ENCODE data around the gene NRARP. TPM values are rescaled to one million over a fixed set of nuclear protein-coding genes. Genes with fewer than 3 reads are reported as not detected.

NRARP gene
- total RNA-seq, 1 experiment from 2014 or later, result 51.5 TPM

- no peak overlapping the region for H3K27ac Mint-ChIP-seq
- TF ChIP-seq ZNF138 (CRISPR knock-in tag; conservative IDR thresholded peaks at IDR 0.05), result no peak
- no peak for TF ChIP-seq MLX (CRISPR knock-in tag; IDR thresholded peaks at IDR 0.05)
- TF ChIP-seq TCF7 (CRISPR knock-in tag; IDR thresholded peaks at IDR 0.05; ENCODE audit: low read depth), result no peak
- TF ChIP-seq MAX (CRISPR knock-in tag; IDR thresholded peaks at IDR 0.05), result no peak
- no peak for TF ChIP-seq ZSCAN18 (CRISPR knock-in tag; IDR thresholded peaks at IDR 0.05)
- no peak for TF ChIP-seq RORB (CRISPR knock-in tag; IDR thresholded peaks at IDR 0.05)
- no peak for TF ChIP-seq NR3C1 (CRISPR knock-in tag; conservative IDR thresholded peaks at IDR 0.05; ENCODE audit: low read depth)
- no peak for TF ChIP-seq GRHL2 (CRISPR knock-in tag; IDR thresholded peaks at IDR 0.05; ENCODE audit: insufficient replicate concordance, severe bottlenecking)
- no peak for TF ChIP-seq TEAD4 (CRISPR knock-in tag; IDR thresholded peaks at IDR 0.05)
- no peak for TF ChIP-seq JAZF1 (CRISPR knock-in tag; IDR thresholded peaks at IDR 0.05)
- TF ChIP-seq EMX1 (CRISPR knock-in tag; IDR thresholded peaks at IDR 0.05), result no peak
- TF ChIP-seq CREM (CRISPR knock-in tag; IDR thresholded peaks at IDR 0.05), result no peak
- TF ChIP-seq ZNF263 (CRISPR knock-in tag; IDR thresholded peaks at IDR 0.05; ENCODE audit: low read depth), result no peak
- H3K36me3 Mint-ChIP-seq, result peaks cover 34% of the 10 kb centered on the region
- DNase-seq (ENCODE audit: low spot score), result no peak
- ChIA-PET POLR2A (no interaction called here), CTCF (no interaction called here)
- peaks cover 30% of the 10 kb centered on the region for H3K9me3 Mint-ChIP-seq
- no peak overlapping the region for H3K4me3 Mint-ChIP-seq
- no peaks in the 10 kb centered on the region for H3K4me1 Mint-ChIP-seq
- peaks cover 18% of the 10 kb centered on the region for H3K27me3 Mint-ChIP-seq (ENCODE audit: low read depth)
- ATAC-seq, result no peak
Measured at GRCh38 chr9:137348769-137349470, 46.8 kb upstream of the NRARP start.

- POLR2A ChIA-PET, result no interaction called here
- H3K27ac Mint-ChIP-seq, result no peak overlapping the region
- peaks cover 18% of the 10 kb centered on the region for H3K27me3 Mint-ChIP-seq (ENCODE audit: low read depth)
- DNase-seq (ENCODE audit: low spot score), result no peak
- no peak overlapping the region for H3K4me3 Mint-ChIP-seq
- TF ChIP-seq RORB (CRISPR knock-in tag; IDR thresholded peaks at IDR 0.05) (no peak), ZNF396 (CRISPR knock-in tag; IDR thresholded peaks at IDR 0.05; ENCODE audit: borderline replicate concordance) (no peak), CTCF (IDR thresholded peaks at IDR 0.05) (no peak), E2F1 (CRISPR knock-in tag; IDR thresholded peaks at IDR 0.05) (no peak), TEAD4 (CRISPR knock-in tag; IDR thresholded peaks at IDR 0.05) (no peak), MAX (CRISPR knock-in tag; IDR thresholded peaks at IDR 0.05) (no peak)
- no peak for ATAC-seq
- H3K9me3 Mint-ChIP-seq, result peaks cover 35% of the 10 kb centered on the region
- CTCF ChIA-PET, result no interaction called here
- peaks cover 37% of the 10 kb centered on the region for H3K36me3 Mint-ChIP-seq
- no peaks in the 10 kb centered on the region for H3K4me1 Mint-ChIP-seq
Measured at GRCh38 chr9:137347928-137348327, 45.9 kb upstream of the NRARP start.

- no peak for ATAC-seq
- peaks cover 41% of the 10 kb centered on the region for H3K27me3 Mint-ChIP-seq (ENCODE audit: low read depth)
- no peaks in the 10 kb centered on the region for H3K4me1 Mint-ChIP-seq
- H3K4me3 Mint-ChIP-seq, result no peak overlapping the region
- H3K36me3 Mint-ChIP-seq, result peaks cover 55% of the 10 kb centered on the region
- H3K27ac Mint-ChIP-seq, result no peak overlapping the region
- POLR2A ChIA-PET, result no interaction called here
- CTCF ChIA-PET, result no interaction called here
- DNase-seq (ENCODE audit: low spot score), result no peak
- peaks cover 70% of the 10 kb centered on the region for H3K9me3 Mint-ChIP-seq
- TF ChIP-seq ATF6 (CRISPR knock-in tag; IDR thresholded peaks at IDR 0.05) (no peak), ATF2 (CRISPR knock-in tag; IDR thresholded peaks at IDR 0.05; ENCODE audit: borderline replicate concordance, low read depth) (no peak), ZNF671 (CRISPR knock-in tag; IDR thresholded peaks at IDR 0.05) (no peak), STAT6 (CRISPR knock-in tag; conservative IDR thresholded peaks at IDR 0.05; ENCODE audit: low read depth) (no peak)
Measured at GRCh38 chr9:137342482-137342881, 40.4 kb upstream of the NRARP start.

Measured in WTC11 (cell line).